GM12878 (cell line): ENCODE data around the gene CSNK1G1. TPM values are rescaled to one million over a fixed set of nuclear protein-coding genes. Genes with fewer than 3 reads are reported as not detected.

Experiments
- ATAC-seq: fragments of 200-7000 bp; cut with Tn5 transposase; 3 replicates; pipeline ENCODE4 v1.9.1; 2020; ENCODE audit warnings: mild to moderate bottlenecking, moderate library complexity
- BruUV-seq: library from RNA; stranded (reverse); fragments of 400-500 nt; replicated peaks from 2 replicates; lab custom pipeline; 2021; lab: Mats Ljungman, UMichigan
- CTCF ChIA-PET: fragments of 300-600 bp; sonication (Branson Sonifier 250); formaldehyde crosslinking; extraction: SDS; loops from one replicate; lab custom pipeline; 2021; ENCODE audit warnings: inconsistent platforms; lab: Yijun Ruan, JAX
- POLR2A ChIA-PET: fragments of 350-600 bp; formaldehyde crosslinking; extraction: SDS; loops from one replicate; lab custom pipeline; 2021; ENCODE audit warnings: inconsistent platforms; lab: Charles Lee
- RAD21 ChIA-PET: fragments of 300-600 bp; sonication (Branson Sonifier 250); formaldehyde crosslinking; loops from one replicate; lab custom pipeline; 2023; ENCODE audit warnings: antibody characterized with exemption; ENCODE audit not compliant: unreplicated experiment; lab: Charles Lee
- SMC1A ChIA-PET: fragments of 300-600 bp; sonication (Branson Sonifier 250); formaldehyde crosslinking; loops from one replicate; lab custom pipeline; 2023; ENCODE audit not compliant: unreplicated experiment, uncharacterized antibody; lab: Charles Lee
- DNase-seq: peaks from one replicate; pipeline ENCODE4 v3.0.0-alpha.2; 2011; ENCODE audit warnings: low read depth, low spot score
- FAIRE-seq: peaks from 3 replicates; lab custom pipeline; 2011; peaks lifted over from hg19 to GRCh38; lab: Jason Lieb, UNC
- H2AFZ ChIP-seq: 2 replicates; pipeline ENCODE4 v1.6.0; 2011; ENCODE audit warnings: low read depth, low read length, control low read depth; ENCODE audit not compliant: control insufficient read depth
- H3K27ac ChIP-seq: 2 replicates; pipeline ENCODE4 v1.5.1; 2011; ENCODE audit warnings: control low read depth; ENCODE audit not compliant: control insufficient read depth, insufficient read depth
- H3K27me3 ChIP-seq, 2 experiments: replicated peaks in 1 of 2; 2 replicates each; pipeline versions ENCODE4 v1.6.0 to v1.6.1; 2011; ENCODE audit warnings: low read length in 1 of 2; ENCODE audit not compliant: control insufficient read depth in 2 of 2, insufficient read depth in 2 of 2
- H3K36me3 ChIP-seq, 2 experiments: 2 replicates each; pipeline ENCODE4 v1.5.1; 2011; ENCODE audit warnings: low read length in 1 of 2; ENCODE audit not compliant: control insufficient read depth in 2 of 2, insufficient read depth in 2 of 2
- H3K4me1 ChIP-seq: 2 replicates; pipeline ENCODE4 v1.6.1; 2011; ENCODE audit warnings: mild to moderate bottlenecking, low read length, moderate library complexity, mixed read lengths; ENCODE audit not compliant: control insufficient read depth, insufficient read depth
- H3K4me2 ChIP-seq: 2 replicates; pipeline ENCODE4 v1.6.0; 2011; ENCODE audit warnings: control low read depth; ENCODE audit not compliant: control insufficient read depth, insufficient read depth
- H3K4me3 ChIP-seq: fragments of 200-600 bp; sonication (generic); 2 replicates; pipeline ENCODE4 v1.5.1; 2016
- H3K79me2 ChIP-seq: 2 replicates; pipeline ENCODE4 v1.6.0; 2011; ENCODE audit warnings: low read length; ENCODE audit not compliant: control insufficient read depth, insufficient read depth
- H3K9ac ChIP-seq: 2 replicates; pipeline ENCODE4 v1.8.0; 2011; ENCODE audit warnings: low read length, control low read depth, mixed read lengths; ENCODE audit not compliant: control insufficient read depth, insufficient read depth
- H3K9me3 ChIP-seq: replicated peaks from 3 replicates; pipeline ENCODE4 v1.5.1; 2011; ENCODE audit warnings: mild to moderate bottlenecking, low read length; ENCODE audit not compliant: control insufficient read depth, insufficient read depth
- H4K20me1 ChIP-seq: 2 replicates; pipeline ENCODE4 v1.6.0; 2011; ENCODE audit not compliant: control insufficient read depth, insufficient read depth
- EED ChIP-seq: sonication (generic); IDR thresholded peaks from 2 replicates; pipeline ENCODE4 v1.6.1; 2016; ENCODE audit warnings: antibody characterized with exemption, low read depth
- FOXK2 ChIP-seq: fragments of 450-650 bp; IDR thresholded peaks from 2 replicates; pipeline ENCODE4 v1.6.1; 2017; ENCODE audit warnings: mild to moderate bottlenecking, moderate library complexity
- JUNB ChIP-seq: IDR thresholded peaks from 2 replicates; pipeline ENCODE4 v1.6.1; 2016; ENCODE audit warnings: antibody characterized with exemption, mild to moderate bottlenecking
- RUNX3 ChIP-seq: IDR thresholded peaks from 2 replicates; pipeline ENCODE4 v1.6.1; 2012; ENCODE audit warnings: low read length, inconsistent platforms
- SMARCA5 ChIP-seq: fragments of 450-650 bp; IDR thresholded peaks from 2 replicates; pipeline ENCODE4 v1.6.1; 2017; ENCODE audit warnings: mild to moderate bottlenecking
- ZBTB33 ChIP-seq: fragments of 450-650 bp; IDR thresholded peaks from 2 replicates; pipeline ENCODE4 v1.6.1; 2017; ENCODE audit warnings: mild to moderate bottlenecking
- ZNF384 ChIP-seq: IDR thresholded peaks from 2 replicates; pipeline ENCODE4 v1.6.1; 2012; ENCODE audit warnings: low read depth, mild to moderate bottlenecking, low read length, improper control_type of control experiment, borderline replicate concordance
- ZSCAN29 ChIP-seq: fragments of 450-650 bp; IDR thresholded peaks from 2 replicates; pipeline ENCODE4 v1.6.1; 2017; ENCODE audit warnings: mild to moderate bottlenecking, moderate library complexity
- WGBS: methylation state at CpG from one replicate; pipeline ENCODE4 v1.1.6; 2016; ENCODE audit warnings: low lambda C conversion rate; ENCODE audit not compliant: insufficient replicate concordance, insufficient coverage; ENCODE audit errors: missing lambda C conversion rate; 5-methylcytosine and 5-hydroxymethylcytosine counted together
- in situ Hi-C: fragments of 300-500 bp; cut with MboI; formaldehyde crosslinking; loops from 9 replicates; pipeline ENCODE4 v1.14.3; 2018; ENCODE audit warnings: mixed read lengths
- intact Hi-C: fragments of 100-400 bp; cut with micrococcal nuclease; formaldehyde crosslinking; loops from one replicate; pipeline ENCODE4 v1.14.2; 2022; ENCODE audit not compliant: unreplicated experiment
- polyA plus RNA-seq, 11 experiments: library from polyadenylated mRNA; depleted of rRNA in 4 of 11; unstranded in 6 of 11; stranded (reverse) in 5 of 11; fragments of >200 nt; fragmentation: Nextera tagmentation in 4 of 11; fragmentation: Illumina TruSeq in 1 of 11; extraction: Ambion mirVana in 4 of 11; extraction: Trizol in 1 of 11; gene quantifications; 1 replicate in 1 of 11; 2 replicates in 10 of 11; pipeline versions ENCODE4 v1.2.1 to v1.2.3, GENCODE V29; 2011 to 2016; ENCODE audit warnings: inconsistent platforms in 2 of 11, missing spikeins in 2 of 11, low read depth in 1 of 11
- total RNA-seq, 4 experiments: library from RNA; depleted of rRNA in 3 of 4; stranded (reverse); fragments of >200 nt in 3 of 4; fragmentation: Illumina TruSeq in 1 of 4; extraction: Trizol in 1 of 4; gene quantifications; 2 replicates each; pipeline versions ENCODE4 v1.2.1 to v1.2.3, GENCODE V29; 2013 to 2021
- TF ChIP-seq, protein P1 (sequence below): fragments of 450-650 bp; IDR thresholded peaks from 2 replicates; pipeline ENCODE4 v1.6.1; 2017; ENCODE audit warnings: borderline replicate concordance

CSNK1G1 gene
- total and polyA plus RNA-seq, 10 of the 15 experiments (the other 5 are each of a cell fraction or from before 2014, with no cell fraction given) = 6.1 to 23.4 (median 15.3) TPM

GRCh38 chr15:64263567-64263966 is 92.4 kb downstream of the CSNK1G1 start:
- H3K4me1 ChIP-seq = peaks cover 3% of the 10 kb centered on the region; the same call in 1 of the 2 replicates
- FAIRE-seq = no peak
- no peaks in the 10 kb centered on the region; the same call in none of the 2 replicates for H3K79me2 ChIP-seq
- intact Hi-C loops (no loop called here), in situ Hi-C loops (no loop called here)
- SMC1A ChIA-PET = no interaction called here
- RAD21 ChIA-PET = interaction anchor here (0.6 kb wide), 1 partner anchor 162 kb away, joined by 4 read pairs; no protein-coding TSS in a partner anchor
- BruUV-seq = no TSS peak
- no peaks in the 10 kb centered on the region for H3K36me3 ChIP-seq
- H3K9ac ChIP-seq = no peak overlapping the region
- CTCF ChIA-PET = no interaction called here
- WGBS = 95% methylated on average over 2 of the region's 2 CpGs
- peak; percentile 19 for DNase-seq
- H3K9me3 ChIP-seq = peaks cover 11% of the 10 kb centered on the region; the same call in 2 of the 3 replicates
- no peak overlapping the region for H3K4me2 ChIP-seq
- POLR2A ChIA-PET = no interaction called here
- no peaks in the 10 kb centered on the region for H4K20me1 ChIP-seq
- H2AFZ ChIP-seq = no peak overlapping the region
- no peak overlapping the region for H3K4me3 ChIP-seq
- no peak overlapping the region for H3K27ac ChIP-seq
- TF ChIP-seq JUNB (no peak), ZNF384 (peak; percentile 65), RUNX3 (peak; percentile 43; the same call in 1 of the 2 replicates)
- peak; percentile 47; the same call in 2 of the 3 replicates for ATAC-seq
- H3K27me3 ChIP-seq = no peaks in the 10 kb centered on the region

DNA sequence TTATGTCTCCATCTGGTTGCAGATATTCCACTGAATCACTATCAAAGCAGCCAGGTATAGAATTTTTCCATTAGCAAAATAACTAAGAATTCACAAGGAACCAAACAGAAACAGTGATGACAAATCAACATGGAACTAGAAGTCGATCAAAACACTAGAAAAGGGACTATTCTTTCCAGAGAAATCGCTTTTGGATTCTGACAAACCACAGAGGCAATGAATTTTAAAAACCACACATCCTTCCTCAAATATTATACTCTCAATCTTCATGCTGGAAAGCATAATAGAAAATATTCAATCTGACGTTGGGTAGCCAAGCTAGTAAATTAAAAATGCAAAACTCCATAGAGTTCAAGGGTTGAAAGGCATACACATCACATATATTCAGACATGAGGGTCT is 99.9 kb downstream of the CSNK1G1 start:
- in situ Hi-C loops = no loop called here
- POLR2A ChIA-PET = no interaction called here
- CTCF ChIA-PET = no interaction called here

More for the DNA sequence above, 99.9 kb downstream of the CSNK1G1 start:
- no peaks in the 10 kb centered on the region for H3K4me1 ChIP-seq
- H3K4me3 ChIP-seq = no peak overlapping the region
- H3K79me2 ChIP-seq = no peaks in the 10 kb centered on the region
- H3K9me3 ChIP-seq = no peaks in the 10 kb centered on the region
- RAD21 ChIA-PET = interaction anchor here (1.3 kb wide), 1 partner anchor 9 kb away, joined by 3 read pairs; no protein-coding TSS in a partner anchor
- ATAC-seq = no peak
- no peak overlapping the region for H2AFZ ChIP-seq
- H3K4me2 ChIP-seq = no peak overlapping the region
- SMC1A ChIA-PET = no interaction called here
- no peak overlapping the region for H3K27ac ChIP-seq
- H3K36me3 ChIP-seq = no peaks in the 10 kb centered on the region; a peak in 1 of 4 replicates
- FAIRE-seq = no peak
- WGBS = 77% methylated on average over 3 of the region's 3 CpGs
- no peak for DNase-seq
- TF ChIP-seq ZSCAN29 (no peak), FOXK2 (no peak), EED (no peak), SMARCA5 (no peak), ZBTB33 (no peak)
- TF ChIP-seq, protein P1, sequence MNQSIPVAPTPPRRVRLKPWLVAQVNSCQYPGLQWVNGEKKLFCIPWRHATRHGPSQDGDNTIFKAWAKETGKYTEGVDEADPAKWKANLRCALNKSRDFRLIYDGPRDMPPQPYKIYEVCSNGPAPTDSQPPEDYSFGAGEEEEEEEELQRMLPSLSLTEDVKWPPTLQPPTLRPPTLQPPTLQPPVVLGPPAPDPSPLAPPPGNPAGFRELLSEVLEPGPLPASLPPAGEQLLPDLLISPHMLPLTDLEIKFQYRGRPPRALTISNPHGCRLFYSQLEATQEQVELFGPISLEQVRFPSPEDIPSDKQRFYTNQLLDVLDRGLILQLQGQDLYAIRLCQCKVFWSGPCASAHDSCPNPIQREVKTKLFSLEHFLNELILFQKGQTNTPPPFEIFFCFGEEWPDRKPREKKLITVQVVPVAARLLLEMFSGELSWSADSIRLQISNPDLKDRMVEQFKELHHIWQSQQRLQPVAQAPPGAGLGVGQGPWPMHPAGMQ = no peak
- H3K9ac ChIP-seq = no peak overlapping the region
- no peaks in the 10 kb centered on the region for H3K27me3 ChIP-seq
- H4K20me1 ChIP-seq = no peaks in the 10 kb centered on the region
- BruUV-seq = no TSS peak
- intact Hi-C loops = no loop called here
